Panc1 (cell line): ENCODE measurements around the gene TNFAIP1.

Source experiments
- CTCF ChIP-seq: fragments of 450-650 bp; IDR thresholded peaks from 2 replicates; pipeline ENCODE4 v1.5.1; 2017; ENCODE audit warnings: mild to moderate bottlenecking
- POLR2AphosphoS5 ChIP-seq: IDR thresholded peaks from 2 replicates; pipeline ENCODE4 v1.6.1; 2012; ENCODE audit warnings: mild to moderate bottlenecking, low read depth, low read length, moderate library complexity
- REST ChIP-seq, 2 experiments: IDR thresholded peaks; 2 replicates each; pipeline ENCODE4 v1.6.1; 2011 to 2012; ENCODE audit warnings: low read depth in 2 of 2, control low read depth in 1 of 2, low read length in 1 of 2, mild to moderate bottlenecking in 1 of 2, moderate library complexity in 1 of 2; ENCODE audit not compliant: insufficient read depth in 1 of 2
- SIN3A ChIP-seq: IDR thresholded peaks from 2 replicates; pipeline ENCODE4 v1.6.1; 2012; ENCODE audit warnings: low read depth, mild to moderate bottlenecking, low read length, moderate library complexity, borderline replicate concordance; ENCODE audit not compliant: insufficient read depth

DNA sequence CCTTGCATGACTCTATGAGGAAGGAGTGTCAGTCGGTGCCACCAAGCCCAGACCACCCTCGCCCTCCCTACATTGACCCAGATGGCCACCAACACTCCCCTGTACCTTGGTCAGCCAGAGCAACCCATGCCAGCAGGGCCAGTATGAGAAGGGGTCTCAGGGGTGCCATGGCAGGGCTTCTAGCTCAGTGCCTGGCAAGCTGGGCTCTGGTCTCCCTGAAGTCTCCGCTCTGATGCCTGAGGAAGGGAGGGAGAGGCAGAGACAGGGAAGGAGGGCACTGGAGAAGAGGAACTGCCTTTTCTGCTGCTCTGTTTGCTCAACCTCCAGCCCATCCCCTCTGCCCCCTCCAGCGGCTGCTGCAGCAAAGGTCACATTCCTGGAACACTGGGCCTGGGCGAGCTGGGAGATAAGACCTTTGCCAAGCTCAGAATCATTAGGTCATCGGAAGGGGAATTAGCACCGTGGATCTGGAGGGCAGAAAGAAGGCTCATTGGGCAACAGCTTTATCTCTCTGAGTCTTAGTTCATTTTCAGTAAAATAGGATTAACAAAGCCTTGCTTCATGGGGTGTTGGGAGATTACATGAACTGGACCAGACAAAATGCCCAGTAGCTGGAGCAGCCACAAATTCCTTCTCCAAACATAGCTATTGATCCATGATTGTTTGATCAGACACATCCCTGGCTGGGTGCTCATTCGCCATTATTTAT is 34.6 kb downstream of the TNFAIP1 start, which contains the start of gene VTN:
- TF ChIP-seq REST (IDR thresholded peaks at IDR 0.05; ENCODE audit: insufficient read depth in 1 of 2, low read depth in 2 of 2, low read length in 1 of 2) (no peak), CTCF (no peak), POLR2AphosphoS5 (no peak), SIN3A (no peak)
